Motor neuron (in vitro differentiated cells): ENCODE results near the gene SQSTM1. TPM values are rescaled to one million over a fixed set of nuclear protein-coding genes. Genes with fewer than 3 reads are reported as not detected.

ENCODE experiments used
- ATAC-seq, 8 experiments: fragments of 200-7000 bp; cut with Tn5 transposase; replicated peaks in 6 of 8; 2 replicates each; pipeline ENCODE4 v1.8.0; 2021; ENCODE audit warnings: mild to moderate bottlenecking in 8 of 8, moderate library complexity in 8 of 8
- H3K27ac ChIP-seq, 2 donors: fragments of 250-450 bp; sonication (Bioruptor Pico); 2 replicates each; pipeline ENCODE4 v1.9.0; 2021; ENCODE audit warnings: antibody characterized with exemption in 2 of 2, mild to moderate bottlenecking in 2 of 2, moderate library complexity in 1 of 2
- H3K4me1 ChIP-seq, 2 donors: fragments of 250-450 bp; sonication (Bioruptor Pico); replicated peaks in 1 of 2; 2 replicates each; pipeline ENCODE4 v1.6.1; 2021; ENCODE audit warnings: antibody characterized with exemption in 2 of 2, mild to moderate bottlenecking in 2 of 2, moderate library complexity in 1 of 2
- H3K4me3 ChIP-seq, 5 donors: fragments of 250-450 bp; sonication (Bioruptor Pico); 2 replicates each; pipeline ENCODE4 v1.9.0; 2021; ENCODE audit warnings: antibody characterized with exemption in 5 of 5, mild to moderate bottlenecking in 5 of 5, moderate library complexity in 4 of 5
- WGBS, 10 experiments: fragments of 450-650 bp; shearing (Covaris generic); methylation state at CpG; one replicate each; pipeline ENCODE4 v1.0.0; 2022; 5-methylcytosine and 5-hydroxymethylcytosine counted together
- in situ Hi-C, 9 experiments: fragments of 400-800 bp; cut with MboI; loops; one replicate each; pipeline ENCODE4 v1.15.0; 2021; ENCODE audit warnings: low sequenced_read_pairs in 9 of 9, low pct_unique_long_range_greater_than_20kb in 2 of 9; ENCODE audit not compliant: unreplicated experiment in 9 of 9
- total RNA-seq, 8 experiments: library from RNA; unstranded; fragments of 300-600 nt; gene quantifications; 2 replicates each; pipeline versions ENCODE4 v1.2.3 to v1.2.4, GENCODE V29; 2022

The SQSTM1 gene
- total RNA-seq, 8 experiments from 2014 or later, result 55.5 to 679 (median 128) TPM

GRCh38 chr5:179837076-179838011 is 16.6 kb downstream of the SQSTM1 start:
- no peaks in the 10 kb centered on the region for H3K4me1 ChIP-seq
- 78 to 100% (median 94%) methylated on average over 1 to 7 of the region's 15 CpGs; no CpG with 5 or more reads in 1 of the 10 experiments for WGBS, 10 experiments
- ATAC-seq, result peak in 5 of 8 experiments; percentile 1 to 20 (median 7)
- H3K4me3 ChIP-seq, result no peak overlapping the region
- no peak overlapping the region for H3K27ac ChIP-seq
- in situ Hi-C loops, result no loop called here

GRCh38 chr5:179839328-179840256 is 18.9 kb downstream of the SQSTM1 start:
- in situ Hi-C loops, result no loop called here
- Histone ChIP-seq H3K4me1 (no peaks in the 10 kb centered on the region), H3K27ac (no peak overlapping the region), H3K4me3 (no peak overlapping the region)
- peak in 4 of 8 experiments; percentile 4 to 20 (median 5) for ATAC-seq
- 66 to 100% (median 91%) methylated on average over 1 to 15 of the region's 16 CpGs; no CpG with 5 or more reads in 1 of the 10 experiments for WGBS, 10 experiments

GRCh38 chr5:179840321-179840720 is 19.6 kb downstream of the SQSTM1 start:
- in situ Hi-C loops, result no loop called here
- WGBS, 10 experiments, result 90 to 97% (median 97%) methylated on average over 6 to 11 of the region's 11 CpGs; no CpG with 5 or more reads in 7 of the 10 experiments
- no peaks in the 10 kb centered on the region for H3K4me1 ChIP-seq
- ATAC-seq, result peak in 1 of 8 experiments; percentile 2
- H3K27ac ChIP-seq, result no peak overlapping the region
- H3K4me3 ChIP-seq, result no peak overlapping the region

- in situ Hi-C loops, result no loop called here
- peak in 1 of 8 experiments; percentile 2 for ATAC-seq
- no peak overlapping the region for H3K4me3 ChIP-seq
- H3K4me1 ChIP-seq, result no peaks in the 10 kb centered on the region
- H3K27ac ChIP-seq, result no peak overlapping the region
- 80 to 100% (median 89%) methylated on average over 1 to 9 of the region's 17 CpGs; no CpG with 5 or more reads in 2 of the 10 experiments for WGBS, 10 experiments
Observed at GRCh38 chr5:179840766-179841165, 20.1 kb downstream of the SQSTM1 start.

- H3K4me1 ChIP-seq, result no peaks in the 10 kb centered on the region
- H3K27ac ChIP-seq, result no peak overlapping the region
- no peak for ATAC-seq
- in situ Hi-C loops, result no loop called here
- 80 to 100% (median 100%) methylated on average over 1 to 2 of the region's 9 CpGs; no CpG with 5 or more reads in 5 of the 10 experiments for WGBS, 10 experiments
- H3K4me3 ChIP-seq, result no peak overlapping the region
Observed at GRCh38 chr5:179841621-179842020, 20.9 kb downstream of the SQSTM1 start.

GRCh38 chr5:179852993-179853547 is 32.4 kb downstream of the SQSTM1 start:
- in situ Hi-C loops, result no loop called here
- no peak for ATAC-seq

GRCh38 chr5:179854356-179854755 is 33.7 kb downstream of the SQSTM1 start:
- H3K27ac ChIP-seq, result no peak overlapping the region
- in situ Hi-C loops, result no loop called here
- no peak overlapping the region for H3K4me3 ChIP-seq
- 78 to 100% (median 95%) methylated on average over 1 to 7 of the region's 8 CpGs; no CpG with 5 or more reads in 2 of the 10 experiments for WGBS, 10 experiments
- no peak for ATAC-seq
- peaks cover 3 to 5% of the 10 kb centered on the region in 2 donors for H3K4me1 ChIP-seq

More at GRCh38 chr5:179852993-179853547, 32.4 kb downstream of the SQSTM1 start:
- H3K4me3 ChIP-seq, result no peak overlapping the region
- peaks cover 3 to 5% of the 10 kb centered on the region in 2 donors for H3K4me1 ChIP-seq
- WGBS, 10 experiments, result 59 to 76% (median 68%) methylated on average over 2 to 8 of the region's 8 CpGs; no CpG with 5 or more reads in 4 of the 10 experiments
- H3K27ac ChIP-seq, result no peak overlapping the region

- 0% methylated on average over 5 to 13 of the region's 32 CpGs; no CpG with 5 or more reads in 4 of the 10 experiments for WGBS, 10 experiments
- H3K27ac ChIP-seq, result peak overlapping the region; percentile 54 to 75
- peak overlapping the region; percentile 63 to 81 (median 75) for H3K4me3 ChIP-seq
- in situ Hi-C loops, result no loop called here
- peak; percentile 21 to 52 (median 43) for ATAC-seq
- H3K4me1 ChIP-seq, result peaks cover 13 to 16% of the 10 kb centered on the region in 2 donors
Observed at GRCh38 chr5:179858241-179858585, 37.5 kb downstream of the SQSTM1 start.

- in situ Hi-C loops, result no loop called here
- Histone ChIP-seq H3K4me1 (peaks cover 13 to 16% of the 10 kb centered on the region in 2 donors), H3K4me3 (peak within 1 kb of the TSS; percentile 63 to 81 (median 75)), H3K27ac (peak within 1 kb of the TSS; percentile 75 to 82)
- peak; percentile 90 to 97 (median 96) for ATAC-seq
- 0 to 2% (median 0%) methylated on average over 2 to 27 of the region's 90 CpGs; no CpG with 5 or more reads in 7 of the 10 experiments for WGBS, 10 experiments
Observed at GRCh38 chr5:179858586-179859427, 38.1 kb downstream of the SQSTM1 start, which contains the start of gene MRNIP. Gene MRNIP (minus strand): TSS chr5:179858817. CDS start chr5:179858796, 21 bp downstream.

GRCh38 chr5:179860301-179860700 is 39.6 kb downstream of the SQSTM1 start:
- H3K4me3 ChIP-seq, result peak overlapping the region in 1 of 5 donors; percentile 81
- no peak for ATAC-seq
- 33 to 71% (median 49%) methylated on average over 1 to 9 of the region's 11 CpGs for WGBS, 10 experiments
- in situ Hi-C loops, result no loop called here
- H3K27ac ChIP-seq, result no peak overlapping the region
- H3K4me1 ChIP-seq, result peaks cover 13 to 16% of the 10 kb centered on the region in 2 donors

GRCh38 chr5:179862296-179862695 is 41.6 kb downstream of the SQSTM1 start:
- Histone ChIP-seq H3K4me1 (peaks cover 13 to 14% of the 10 kb centered on the region in 2 donors), H3K4me3 (no peak overlapping the region), H3K27ac (no peak overlapping the region)
- ATAC-seq, result no peak
- WGBS, 10 experiments, result 88 to 100% (median 100%) methylated on average over 1 of the region's 2 CpGs; no CpG with 5 or more reads in 6 of the 10 experiments
- in situ Hi-C loops, result no loop called here
